ENCODE measurements around the gene KCNA5. TPM values are rescaled to one million over a fixed set of nuclear protein-coding genes. Genes with fewer than 3 reads are reported as not detected.

KCNA5 gene
- total and polyA plus RNA-seq, 2 of the 13 experiments (the other 11 are each of a cell fraction or from before 2014, with no cell fraction given), result not detected

GRCh38 chr12:5003025-5003666 lies 40.5 kb upstream of the KCNA5 start (continued):
- TF ChIP-seq ZNF275 (CRISPR knock-in tag; IDR thresholded peaks at IDR 0.05; ENCODE audit: borderline replicate concordance) (no peak), MLXIP (CRISPR knock-in tag; IDR thresholded peaks at IDR 0.05; ENCODE audit: borderline replicate concordance) (no peak), TCF7L2 (IDR thresholded peaks at IDR 0.05; ENCODE audit: low read depth, low read length) (no peak), CHD4 (IDR thresholded peaks at IDR 0.05; ENCODE audit: borderline replicate concordance, low read length) (no peak), ZNF569 (CRISPR knock-in tag; IDR thresholded peaks at IDR 0.05; ENCODE audit: borderline replicate concordance) (no peak), YEATS2 (CRISPR knock-in tag; IDR thresholded peaks at IDR 0.05; ENCODE audit: borderline replicate concordance) (no peak), DNMT3B (CRISPR knock-in tag; conservative IDR thresholded peaks at IDR 0.05) (no peak), PATZ1 (CRISPR knock-in tag; IDR thresholded peaks at IDR 0.05) (no peak), NCOR1 (IDR thresholded peaks at IDR 0.05; ENCODE audit: borderline replicate concordance, low read length) (no peak), ZFP37 (CRISPR knock-in tag; IDR thresholded peaks at IDR 0.05; ENCODE audit: borderline replicate concordance) (no peak), XRCC5 (optimal IDR thresholded peaks at IDR 0.05; ENCODE audit: low read length) (peak; percentile 47), ZNF772 (CRISPR knock-in tag; IDR thresholded peaks at IDR 0.05) (no peak), GFI1 (CRISPR knock-in tag; IDR thresholded peaks at IDR 0.05; ENCODE audit: borderline replicate concordance) (no peak), SNAI1 (CRISPR knock-in tag; IDR thresholded peaks at IDR 0.05; ENCODE audit: borderline replicate concordance) (no peak), FOXM1 (CRISPR knock-in tag; IDR thresholded peaks at IDR 0.05) (no peak), KAT7 (CRISPR knock-in tag; IDR thresholded peaks at IDR 0.05; ENCODE audit: borderline replicate concordance) (no peak), ZNF678 (CRISPR knock-in tag; IDR thresholded peaks at IDR 0.05) (no peak), THAP9 (CRISPR knock-in tag; IDR thresholded peaks at IDR 0.05; ENCODE audit: borderline replicate concordance) (no peak), IRF2 (CRISPR knock-in tag; IDR thresholded peaks at IDR 0.05) (no peak), ZNF816 (CRISPR knock-in tag; IDR thresholded peaks at IDR 0.05; ENCODE audit: borderline replicate concordance) (no peak)

Data from HepG2 (cell line).